ENCODE results near the gene UPK1A.

GRCh38 chr19:35718345-35719041 is 52.2 kb downstream of the UPK1A start:
- TF ChIP-seq EP300 (IDR thresholded peaks at IDR 0.05) (no peak), CTCF (IDR thresholded peaks at IDR 0.05) (no peak)

All from suprapubic skin (tissue), 3 donors.